Mesenchymal stem cell (in vitro differentiated cells and primary cell): Measurements from ENCODE around the gene ARHGEF16.

Source experiments
- DNase-seq: peaks from one replicate; pipeline ENCODE4 v3.0.0-alpha.2; 2013
- H2AFZ ChIP-seq: one replicate; pipeline ENCODE4 v1.6.1; 2013; ENCODE audit warnings: low read depth, mild to moderate bottlenecking, control low read depth, inconsistent platforms, low read length, moderate library complexity
- H2AK5ac ChIP-seq: 2 replicates; pipeline ENCODE4 v1.6.1; 2013; ENCODE audit warnings: low read length, moderate library complexity, mild to moderate bottlenecking, inconsistent platforms; ENCODE audit not compliant: severe bottlenecking
- H2BK120ac ChIP-seq: one replicate; pipeline ENCODE4 v1.6.1; 2013; ENCODE audit warnings: low read depth, mild to moderate bottlenecking, inconsistent platforms, low read length, moderate library complexity
- H2BK12ac ChIP-seq, 2 experiments: one replicate each; pipeline ENCODE4 v1.6.1; 2013; ENCODE audit warnings: inconsistent platforms in 2 of 2, low read length in 2 of 2, mild to moderate bottlenecking in 2 of 2, moderate library complexity in 2 of 2, control low read depth in 1 of 2
- H2BK15ac ChIP-seq: one replicate; pipeline ENCODE4 v1.6.1; 2013; ENCODE audit warnings: mild to moderate bottlenecking, low read depth, inconsistent platforms; ENCODE audit not compliant: poor library complexity, severe bottlenecking
- H2BK5ac ChIP-seq: 2 replicates; pipeline ENCODE4 v1.6.1; 2013; ENCODE audit warnings: low read depth, mild to moderate bottlenecking, low read length, control low read depth, inconsistent platforms; ENCODE audit not compliant: poor library complexity, severe bottlenecking
- H3K14ac ChIP-seq, 2 experiments: one replicate each; pipeline ENCODE4 v1.6.1; 2013; ENCODE audit warnings: inconsistent platforms in 2 of 2, low read length in 2 of 2, control low read depth in 1 of 2, mild to moderate bottlenecking in 1 of 2, moderate library complexity in 1 of 2
- H3K18ac ChIP-seq, 2 experiments: one replicate each; pipeline ENCODE4 v1.6.1; 2013; ENCODE audit warnings: inconsistent platforms in 2 of 2, low read length in 2 of 2, control low read depth in 1 of 2, low read depth in 1 of 2, mild to moderate bottlenecking in 1 of 2
- H3K23ac ChIP-seq, 2 experiments: one replicate each; pipeline ENCODE4 v1.6.1; 2013; ENCODE audit warnings: inconsistent platforms in 2 of 2, low read length in 2 of 2, mild to moderate bottlenecking in 2 of 2, moderate library complexity in 2 of 2, control low read depth in 1 of 2
- H3K27ac ChIP-seq: 2 replicates; pipeline ENCODE4 v1.5.1; 2013; ENCODE audit warnings: mild to moderate bottlenecking, moderate library complexity, low read length, control low read depth, inconsistent platforms; ENCODE audit not compliant: poor library complexity, severe bottlenecking
- H3K27me3 ChIP-seq, 2 experiments: 2 replicates each; pipeline versions ENCODE4 v1.6.1 to v1.7.0; 2013; ENCODE audit warnings: low read length in 2 of 2, mild to moderate bottlenecking in 2 of 2, moderate library complexity in 2 of 2, control low read depth in 1 of 2, inconsistent platforms in 1 of 2; ENCODE audit not compliant: control insufficient read depth in 1 of 2, insufficient read depth in 1 of 2
- H3K36me3 ChIP-seq, 2 experiments: 2 replicates each; pipeline versions ENCODE4 v1.6.1 to v1.7.0; 2013; ENCODE audit warnings: low read length in 2 of 2, control low read depth in 1 of 2, inconsistent platforms in 1 of 2, low read depth in 1 of 2, mild to moderate bottlenecking in 1 of 2; ENCODE audit not compliant: insufficient read depth in 2 of 2, control insufficient read depth in 1 of 2
- H3K4ac ChIP-seq, 2 experiments: one replicate each; pipeline ENCODE4 v1.6.1; 2013; ENCODE audit warnings: inconsistent platforms in 2 of 2, low read length in 2 of 2, mild to moderate bottlenecking in 2 of 2, moderate library complexity in 2 of 2, control low read depth in 1 of 2, low read depth in 1 of 2
- H3K4me1 ChIP-seq: 2 replicates; pipeline ENCODE4 v1.6.1; 2013; ENCODE audit warnings: low read depth, low read length, control low read depth; ENCODE audit not compliant: control insufficient read depth, insufficient read depth
- H3K4me2 ChIP-seq: 2 replicates; pipeline ENCODE4 v1.6.1; 2013; ENCODE audit warnings: low read length, mild to moderate bottlenecking, inconsistent platforms; ENCODE audit not compliant: poor library complexity, severe bottlenecking
- H3K4me3 ChIP-seq, 2 experiments: 2 replicates each; pipeline versions ENCODE4 v1.5.1 to v1.7.0; 2013; ENCODE audit warnings: low read length in 2 of 2, mild to moderate bottlenecking in 2 of 2, control low read depth in 1 of 2, low read depth in 1 of 2; ENCODE audit not compliant: insufficient read depth in 1 of 2
- H3K79me1 ChIP-seq: replicated peaks from 2 replicates; pipeline ENCODE4 v1.6.1; 2013; ENCODE audit warnings: mild to moderate bottlenecking, control low read depth, low read length, inconsistent platforms; ENCODE audit not compliant: poor library complexity, severe bottlenecking
- H3K9ac ChIP-seq: 2 replicates; pipeline ENCODE4 v1.7.0; 2013; ENCODE audit warnings: mild to moderate bottlenecking, low read length, moderate library complexity
- H3K9me3 ChIP-seq: 2 replicates; pipeline ENCODE4 v1.7.0; 2013; ENCODE audit warnings: mild to moderate bottlenecking, low read length; ENCODE audit not compliant: control insufficient read depth
- H4K8ac ChIP-seq: one replicate; pipeline ENCODE4 v1.6.1; 2013; ENCODE audit warnings: inconsistent platforms, mild to moderate bottlenecking, low read length, moderate library complexity
- H4K91ac ChIP-seq: one replicate; pipeline ENCODE4 v1.6.1; 2013; ENCODE audit warnings: mild to moderate bottlenecking, low read length, inconsistent platforms
- WGBS: methylation state at CpG from one replicate; pipeline ENCODE4 v1.1.7; 2013; ENCODE audit warnings: mixed read lengths; 5-methylcytosine and 5-hydroxymethylcytosine counted together

Gene ARHGEF16

DNA sequence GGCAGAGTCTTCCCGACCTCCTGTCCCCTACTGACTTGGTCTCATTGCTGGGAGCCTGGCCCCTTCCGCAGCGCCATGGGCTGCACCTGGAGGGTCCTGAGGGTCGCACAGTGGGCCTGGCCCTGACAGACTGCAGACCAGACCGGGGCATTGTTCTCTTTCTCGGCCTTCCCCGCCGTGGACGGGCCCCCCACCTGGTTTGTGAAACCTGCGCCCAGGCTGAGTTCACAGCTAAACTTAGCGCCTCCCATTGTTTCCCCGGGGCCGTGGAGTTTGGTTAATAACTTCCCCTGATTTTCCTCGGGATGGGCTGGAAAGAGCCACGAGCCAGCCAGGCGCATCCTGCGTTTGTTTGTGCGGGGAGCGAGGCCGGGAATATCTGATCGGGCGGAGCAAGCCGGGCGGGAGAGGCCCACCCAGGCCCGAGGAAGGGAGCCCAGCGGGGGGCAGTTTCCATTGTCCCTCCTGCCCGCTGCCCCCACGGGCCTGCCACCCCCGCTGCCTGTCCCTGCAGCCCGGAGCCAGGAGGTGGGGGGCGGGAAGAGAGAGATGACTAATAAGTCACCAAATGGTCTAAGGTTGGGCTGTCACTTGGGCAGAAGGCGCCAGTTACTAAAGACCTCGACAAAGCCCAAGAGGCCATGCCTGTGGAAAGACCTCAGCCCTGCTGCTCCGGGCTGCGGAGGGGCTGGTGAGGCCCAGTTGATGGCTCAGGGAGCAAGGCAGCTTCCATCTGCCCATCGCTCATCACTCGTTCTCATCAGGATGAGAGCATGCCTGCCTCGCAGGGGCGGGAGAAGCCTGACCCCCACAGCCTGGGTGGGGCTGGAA lies 39.0 kb upstream of the ARHGEF16 start:
- Histone ChIP-seq H3K36me3 (peaks cover 0 to 4% of the 10 kb centered on the region in 2 experiments), H3K4me2 (no peak overlapping the region), H3K14ac (no peak overlapping the region), H3K4me3 (no peak overlapping the region), H2AK5ac (no peak overlapping the region), H2BK5ac (no peak overlapping the region), H2BK15ac (no peak overlapping the region), H2AFZ (no peak overlapping the region), H3K23ac (no peak overlapping the region), H3K79me1 (no peaks in the 10 kb centered on the region), H3K9me3 (peaks cover 10% of the 10 kb centered on the region), H3K4ac (no peak overlapping the region), H3K27ac (no peak overlapping the region), H3K27me3 (peaks cover 7 to 47% of the 10 kb centered on the region in 2 experiments), H2BK120ac (no peak overlapping the region), H2BK12ac (no peak overlapping the region), H3K4me1 (no peaks in the 10 kb centered on the region), H3K18ac (no peak overlapping the region), H4K8ac (no peak overlapping the region), H3K9ac (no peak overlapping the region), H4K91ac (no peak overlapping the region)
- DNase-seq: no peak
- WGBS: 66% methylated on average over 39 of the region's 39 CpGs

DNA sequence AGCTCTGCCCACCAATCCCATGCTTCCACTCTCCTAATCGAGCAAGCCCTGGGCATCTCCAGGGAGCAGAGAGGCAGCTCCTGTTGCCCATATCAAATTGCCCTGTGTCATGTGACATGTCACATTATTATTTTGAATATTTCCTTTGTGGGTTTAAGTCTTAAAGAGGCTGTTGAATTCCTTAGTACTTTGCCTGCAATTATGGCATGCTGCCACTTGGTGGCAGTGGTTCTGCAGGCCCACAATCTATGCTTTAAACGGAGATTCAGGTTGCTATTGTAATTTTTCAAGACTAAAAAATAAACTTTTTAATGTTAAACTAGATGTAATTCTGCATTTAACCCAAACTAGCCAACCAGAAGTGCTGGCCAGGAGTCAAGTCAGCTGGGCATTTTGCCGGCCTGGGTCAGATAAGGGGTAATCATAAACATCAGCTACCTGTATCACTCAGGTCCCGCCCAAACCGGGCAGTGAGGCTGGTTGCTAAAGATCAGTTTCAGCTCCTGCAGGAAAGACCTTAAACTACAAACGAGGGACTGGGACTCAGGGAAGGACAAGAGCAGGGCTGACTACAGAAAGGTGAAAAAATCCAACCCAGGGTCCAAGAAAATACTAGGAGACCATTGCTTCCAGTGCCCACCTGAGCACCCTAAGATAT lies 37.3 kb upstream of the ARHGEF16 start:
- no peak overlapping the region for H3K18ac ChIP-seq
- H2BK12ac ChIP-seq: no peak overlapping the region
- H3K27ac ChIP-seq: no peak overlapping the region
- no peak overlapping the region for H2BK15ac ChIP-seq
- H3K27me3 ChIP-seq: peaks cover 21 to 46% of the 10 kb centered on the region in 2 experiments
- H3K4me2 ChIP-seq: no peak overlapping the region
- H2AK5ac ChIP-seq: no peak overlapping the region
- H3K9ac ChIP-seq: no peak overlapping the region
- no peak overlapping the region for H2AFZ ChIP-seq
- H2BK120ac ChIP-seq: no peak overlapping the region
- H4K8ac ChIP-seq: no peak overlapping the region
- H3K4me1 ChIP-seq: no peaks in the 10 kb centered on the region
- H3K4ac ChIP-seq: no peak overlapping the region
- H4K91ac ChIP-seq: no peak overlapping the region
- no peak overlapping the region for H3K14ac ChIP-seq
- H3K4me3 ChIP-seq: no peak overlapping the region
- peaks cover 10% of the 10 kb centered on the region for H3K9me3 ChIP-seq
- WGBS: 79% methylated on average over 5 of the region's 6 CpGs
- no peak overlapping the region for H2BK5ac ChIP-seq
- DNase-seq: no peak
- no peak overlapping the region for H3K23ac ChIP-seq
- H3K36me3 ChIP-seq: peaks cover 0 to 4% of the 10 kb centered on the region in 2 experiments
- no peaks in the 10 kb centered on the region for H3K79me1 ChIP-seq

GRCh38 chr1:3417934-3418333 lies 36.5 kb upstream of the ARHGEF16 start:
- H4K8ac ChIP-seq: no peak overlapping the region

GRCh38 chr1:3418600-3418999 lies 35.9 kb upstream of the ARHGEF16 start:
- H4K8ac ChIP-seq: no peak overlapping the region
- H2BK120ac ChIP-seq: no peak overlapping the region
- WGBS: 90% methylated on average over 7 of the region's 8 CpGs
- no peak overlapping the region for H3K4me3 ChIP-seq
- H3K27ac ChIP-seq: no peak overlapping the region
- H3K79me1 ChIP-seq: no peaks in the 10 kb centered on the region
- no peak overlapping the region for H4K91ac ChIP-seq
- no peak overlapping the region for H2BK12ac ChIP-seq
- H3K36me3 ChIP-seq: peaks cover 0 to 4% of the 10 kb centered on the region in 2 experiments
- H3K4me2 ChIP-seq: no peak overlapping the region
- H2BK15ac ChIP-seq: no peak overlapping the region
- H2AK5ac ChIP-seq: no peak overlapping the region
- peaks cover 10% of the 10 kb centered on the region for H3K9me3 ChIP-seq
- H3K27me3 ChIP-seq: peaks cover 21 to 43% of the 10 kb centered on the region in 2 experiments
- no peak overlapping the region for H3K14ac ChIP-seq
- H2AFZ ChIP-seq: no peak overlapping the region
- DNase-seq: no peak
- no peak overlapping the region for H3K23ac ChIP-seq
- H2BK5ac ChIP-seq: no peak overlapping the region
- H3K18ac ChIP-seq: no peak overlapping the region
- H3K4ac ChIP-seq: no peak overlapping the region
- H3K4me1 ChIP-seq: no peaks in the 10 kb centered on the region
- H3K9ac ChIP-seq: no peak overlapping the region

More at GRCh38 chr1:3417934-3418333, 36.5 kb upstream of the ARHGEF16 start:
- peaks cover 10% of the 10 kb centered on the region for H3K9me3 ChIP-seq
- no peak overlapping the region for H2AK5ac ChIP-seq
- H3K23ac ChIP-seq: no peak overlapping the region
- WGBS: 91% methylated on average over 9 of the region's 9 CpGs
- no peak overlapping the region for H3K4me2 ChIP-seq
- no peak overlapping the region for H2BK15ac ChIP-seq
- peak overlapping the region in 1 of 2 experiments; percentile 11 for H3K4me3 ChIP-seq
- H2BK120ac ChIP-seq: no peak overlapping the region
- no peak overlapping the region for H2BK12ac ChIP-seq
- no peak overlapping the region for H3K18ac ChIP-seq
- H3K4ac ChIP-seq: no peak overlapping the region
- H3K27ac ChIP-seq: no peak overlapping the region
- no peak overlapping the region for H3K14ac ChIP-seq
- H3K79me1 ChIP-seq: no peaks in the 10 kb centered on the region
- DNase-seq: no peak
- H2AFZ ChIP-seq: no peak overlapping the region
- H2BK5ac ChIP-seq: no peak overlapping the region
- H3K9ac ChIP-seq: no peak overlapping the region
- peaks cover 21 to 47% of the 10 kb centered on the region in 2 experiments for H3K27me3 ChIP-seq
- no peaks in the 10 kb centered on the region for H3K4me1 ChIP-seq
- no peak overlapping the region for H4K91ac ChIP-seq
- H3K36me3 ChIP-seq: peaks cover 0 to 4% of the 10 kb centered on the region in 2 experiments
